Stimulated activated CD4-positive, alpha-beta T cell treated with anti-CD3 and anti-CD28 coated beads, Interleukin-2, amount 100 ng/mL, for 48 hours (primary cell): ENCODE data around the gene ATP6V1B1.
A peak's percentile ranks its signal among the peaks of the same experiment; 100 is the strongest.
"Not testable (repeated sequence)": the region's sequence is repeated elsewhere in the genome, so short reads cannot be mapped to it uniquely, and the experiment has no call there.

Source experiments
- DNase-seq, 2 donors: peaks; one replicate each; pipeline ENCODE4 v3.0.0-alpha.2; 2020

Gene ATP6V1B1

GRCh38 chr2:70992945-70993853 is 57.5 kb downstream of the ATP6V1B1 start:
- no peak for DNase-seq

- peak; percentile 49 to 52 for DNase-seq
These were observed 58.5 kb downstream of the ATP6V1B1 start for GRCh38 chr2:70994009-70994698.

- DNase-seq: peak; percentile 91 to 93
These were observed 59.2 kb downstream of the ATP6V1B1 start, which contains the start of gene TEX261 for GRCh38 chr2:70994699-70995425. Gene TEX261 (minus strand): TSS chr2:70994873. CDS start chr2:70994757, 116 bp downstream.

GRCh38 chr2:70995426-70995729 is 59.7 kb downstream of the ATP6V1B1 start:
- peak; percentile 32 to 34 for DNase-seq

- not testable (repeated sequence) for DNase-seq
These were observed 63.2 kb downstream of the ATP6V1B1 start for GRCh38 chr2:70998885-70999284.

- DNase-seq: no peak
These were observed 63.7 kb downstream of the ATP6V1B1 start for GRCh38 chr2:70999362-70999761.

GRCh38 chr2:70999931-71000330 is 64.2 kb downstream of the ATP6V1B1 start:
- not testable (repeated sequence) for DNase-seq

- DNase-seq: peak; percentile 79 to 86
These were observed 65.3 kb downstream of the ATP6V1B1 start for GRCh38 chr2:71000780-71001591.

- DNase-seq: no peak
These were observed 65.9 kb downstream of the ATP6V1B1 start for GRCh38 chr2:71001592-71001927.

GRCh38 chr2:71001981-71002570 is 66.4 kb downstream of the ATP6V1B1 start:
- DNase-seq: no peak

GRCh38 chr2:71003396-71003795 is 67.7 kb downstream of the ATP6V1B1 start:
- DNase-seq: no peak

GRCh38 chr2:71003966-71004755 is 68.5 kb downstream of the ATP6V1B1 start:
- no peak for DNase-seq

- no peak for DNase-seq
These were observed 69.2 kb downstream of the ATP6V1B1 start for GRCh38 chr2:71004857-71005256.

GRCh38 chr2:71005271-71006202 is 69.8 kb downstream of the ATP6V1B1 start:
- no peak for DNase-seq

- no peak for DNase-seq
These were observed 70.6 kb downstream of the ATP6V1B1 start for GRCh38 chr2:71006323-71006722.

- no peak for DNase-seq
These were observed 71.5 kb downstream of the ATP6V1B1 start for GRCh38 chr2:71006955-71007799.

GRCh38 chr2:71008342-71008741 is 72.6 kb downstream of the ATP6V1B1 start:
- no peak for DNase-seq

- DNase-seq: not testable (repeated sequence)
These were observed 76.1 kb downstream of the ATP6V1B1 start for GRCh38 chr2:71011786-71012185.
